ENCODE measurements around the gene HDAC4. TPM values are rescaled to one million over a fixed set of nuclear protein-coding genes. Genes with fewer than 3 reads are reported as not detected.

The HDAC4 gene
- total RNA-seq, 1 experiment from 2014 or later: 44.4 TPM

DNA sequence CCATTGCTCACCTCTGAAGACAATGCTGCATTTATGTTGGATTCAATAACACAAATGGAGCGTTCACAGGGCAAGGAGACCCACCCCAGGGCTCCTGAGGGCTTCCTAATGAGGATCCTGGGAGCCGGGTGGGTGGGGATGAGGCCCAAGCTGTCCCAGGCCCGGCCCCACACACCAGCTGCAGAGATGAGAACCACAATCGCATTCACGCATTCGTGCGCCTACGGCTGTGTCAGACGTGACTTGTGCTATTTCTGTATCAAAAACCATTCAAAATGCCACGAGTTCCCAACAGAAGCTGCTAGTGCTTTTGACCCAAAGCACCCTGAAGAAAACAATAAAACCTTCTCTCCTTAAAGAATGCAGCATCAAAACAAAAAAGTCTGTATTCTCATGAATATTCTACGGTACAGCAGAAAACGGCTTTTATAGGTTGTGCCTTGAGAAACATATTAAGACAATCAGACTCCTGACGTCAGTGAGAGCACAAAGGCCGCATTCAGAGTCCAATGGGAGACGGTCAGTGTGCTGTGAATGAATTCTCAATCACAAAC is 205.4 kb downstream of the HDAC4 start (continued):
- TF ChIP-seq ZNF532 (CRISPR knock-in tag; IDR thresholded peaks at IDR 0.05; ENCODE audit: borderline replicate concordance) (no peak), ZNF396 (CRISPR knock-in tag; IDR thresholded peaks at IDR 0.05; ENCODE audit: borderline replicate concordance) (no peak), NR1H2 (CRISPR knock-in tag; IDR thresholded peaks at IDR 0.05) (no peak), FOXK1 (CRISPR knock-in tag; IDR thresholded peaks at IDR 0.05) (no peak), SP1 (CRISPR knock-in tag; conservative IDR thresholded peaks at IDR 0.05) (no peak), ZNF121 (CRISPR knock-in tag; IDR thresholded peaks at IDR 0.05) (no peak), JUN (CRISPR knock-in tag; IDR thresholded peaks at IDR 0.05) (no peak), ZNF317 (CRISPR knock-in tag; IDR thresholded peaks at IDR 0.05; ENCODE audit: borderline replicate concordance, low read depth) (no peak)

DNA sequence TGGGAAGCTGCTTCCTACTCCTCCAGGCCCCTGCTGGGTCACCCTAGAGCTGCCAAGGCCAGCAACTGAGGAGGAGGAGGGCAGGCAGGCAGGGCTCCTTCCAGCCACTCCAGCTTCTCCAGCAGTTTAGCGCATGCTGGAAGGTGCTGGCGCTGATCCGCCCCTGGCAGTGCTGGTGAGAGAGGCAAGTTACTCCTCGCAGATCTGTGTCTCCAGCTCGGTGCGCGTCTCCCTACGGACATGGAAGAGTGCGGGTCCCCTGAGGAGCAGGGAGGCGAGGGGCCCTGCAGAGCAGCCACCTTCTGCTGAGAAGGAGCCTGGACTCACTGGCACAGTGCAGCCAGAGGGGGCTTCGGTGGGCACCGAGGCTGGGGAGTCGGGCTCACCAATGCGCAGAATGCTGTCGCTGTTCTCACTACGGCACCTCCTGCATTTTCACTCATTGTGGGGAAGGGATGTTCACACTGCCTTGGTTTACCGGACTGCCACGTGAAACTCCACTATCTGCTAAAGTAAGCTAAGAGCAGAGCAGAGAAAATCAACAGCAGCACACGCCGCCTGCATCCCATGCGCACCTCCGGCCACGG is 206.0 kb downstream of the HDAC4 start:
- Mint-ChIP-seq H3K4me3 (no peak overlapping the region), H3K27me3 (ENCODE audit: low read depth) (no peaks in the 10 kb centered on the region), H3K9me3 (no peaks in the 10 kb centered on the region), H3K4me1 (no peaks in the 10 kb centered on the region), H3K36me3 (peaks cover 12% of the 10 kb centered on the region), H3K27ac (0 out of 2 replicates have a peak overlapping the region, but pooled peaks have one; percentile 60)
- ChIA-PET POLR2A (no interaction called here), CTCF (interaction anchor here (0.6 to 2.2 kb wide), 8 partner anchors 10 to 134 kb away, joined by 3 to 20 read pairs (median 10); no protein-coding TSS in a partner anchor)
- ATAC-seq: no peak
- DNase-seq (ENCODE audit: low spot score): no peak
- TF ChIP-seq NR1H2 (CRISPR knock-in tag; IDR thresholded peaks at IDR 0.05) (no peak), TCF7 (CRISPR knock-in tag; IDR thresholded peaks at IDR 0.05; ENCODE audit: low read depth) (no peak), EMX1 (CRISPR knock-in tag; IDR thresholded peaks at IDR 0.05) (no peak), SMAD3 (CRISPR knock-in tag; IDR thresholded peaks at IDR 0.05; ENCODE audit: borderline replicate concordance) (no peak), ZNF317 (CRISPR knock-in tag; IDR thresholded peaks at IDR 0.05; ENCODE audit: borderline replicate concordance, low read depth) (no peak)
- TF ChIP-seq, protein P1, sequence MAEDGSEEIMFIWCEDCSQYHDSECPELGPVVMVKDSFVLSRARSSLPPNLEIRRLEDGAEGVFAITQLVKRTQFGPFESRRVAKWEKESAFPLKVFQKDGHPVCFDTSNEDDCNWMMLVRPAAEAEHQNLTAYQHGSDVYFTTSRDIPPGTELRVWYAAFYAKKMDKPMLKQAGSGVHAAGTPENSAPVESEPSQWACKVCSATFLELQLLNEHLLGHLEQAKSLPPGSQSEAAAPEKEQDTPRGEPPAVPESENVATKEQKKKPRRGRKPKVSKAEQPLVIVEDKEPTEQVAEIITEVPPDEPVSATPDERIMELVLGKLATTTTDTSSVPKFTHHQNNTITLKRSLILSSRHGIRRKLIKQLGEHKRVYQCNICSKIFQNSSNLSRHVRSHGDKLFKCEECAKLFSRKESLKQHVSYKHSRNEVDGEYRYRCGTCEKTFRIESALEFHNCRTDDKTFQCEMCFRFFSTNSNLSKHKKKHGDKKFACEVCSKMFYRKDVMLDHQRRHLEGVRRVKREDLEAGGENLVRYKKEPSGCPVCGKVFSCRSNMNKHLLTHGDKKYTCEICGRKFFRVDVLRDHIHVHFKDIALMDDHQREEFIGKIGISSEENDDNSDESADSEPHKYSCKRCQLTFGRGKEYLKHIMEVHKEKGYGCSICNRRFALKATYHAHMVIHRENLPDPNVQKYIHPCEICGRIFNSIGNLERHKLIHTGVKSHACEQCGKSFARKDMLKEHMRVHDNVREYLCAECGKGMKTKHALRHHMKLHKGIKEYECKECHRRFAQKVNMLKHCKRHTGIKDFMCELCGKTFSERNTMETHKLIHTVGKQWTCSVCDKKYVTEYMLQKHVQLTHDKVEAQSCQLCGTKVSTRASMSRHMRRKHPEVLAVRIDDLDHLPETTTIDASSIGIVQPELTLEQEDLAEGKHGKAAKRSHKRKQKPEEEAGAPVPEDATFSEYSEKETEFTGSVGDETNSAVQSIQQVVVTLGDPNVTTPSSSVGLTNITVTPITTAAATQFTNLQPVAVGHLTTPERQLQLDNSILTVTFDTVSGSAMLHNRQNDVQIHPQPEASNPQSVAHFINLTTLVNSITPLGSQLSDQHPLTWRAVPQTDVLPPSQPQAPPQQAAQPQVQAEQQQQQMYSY (CRISPR knock-in tag; IDR thresholded peaks at IDR 0.05): no peak

- peak; percentile 42 for DNase-seq (ENCODE audit: low spot score)
- TF ChIP-seq KAT7 (CRISPR knock-in tag; IDR thresholded peaks at IDR 0.05; ENCODE audit: borderline replicate concordance) (no peak), ZNF138 (CRISPR knock-in tag; conservative IDR thresholded peaks at IDR 0.05) (no peak), ZBTB21 (CRISPR knock-in tag; IDR thresholded peaks at IDR 0.05; ENCODE audit: borderline replicate concordance) (no peak), TP53 (CRISPR knock-in tag; IDR thresholded peaks at IDR 0.05) (no peak)
- TF ChIP-seq, protein P2, sequence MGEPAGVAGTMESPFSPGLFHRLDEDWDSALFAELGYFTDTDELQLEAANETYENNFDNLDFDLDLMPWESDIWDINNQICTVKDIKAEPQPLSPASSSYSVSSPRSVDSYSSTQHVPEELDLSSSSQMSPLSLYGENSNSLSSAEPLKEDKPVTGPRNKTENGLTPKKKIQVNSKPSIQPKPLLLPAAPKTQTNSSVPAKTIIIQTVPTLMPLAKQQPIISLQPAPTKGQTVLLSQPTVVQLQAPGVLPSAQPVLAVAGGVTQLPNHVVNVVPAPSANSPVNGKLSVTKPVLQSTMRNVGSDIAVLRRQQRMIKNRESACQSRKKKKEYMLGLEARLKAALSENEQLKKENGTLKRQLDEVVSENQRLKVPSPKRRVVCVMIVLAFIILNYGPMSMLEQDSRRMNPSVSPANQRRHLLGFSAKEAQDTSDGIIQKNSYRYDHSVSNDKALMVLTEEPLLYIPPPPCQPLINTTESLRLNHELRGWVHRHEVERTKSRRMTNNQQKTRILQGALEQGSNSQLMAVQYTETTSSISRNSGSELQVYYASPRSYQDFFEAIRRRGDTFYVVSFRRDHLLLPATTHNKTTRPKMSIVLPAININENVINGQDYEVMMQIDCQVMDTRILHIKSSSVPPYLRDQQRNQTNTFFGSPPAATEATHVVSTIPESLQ (CRISPR knock-in tag; IDR thresholded peaks at IDR 0.05): no peak
- Mint-ChIP-seq H3K9me3 (0 out of 2 replicates have a peak, but pooled peaks cover 3% of the 10 kb centered on the region), H3K36me3 (peaks cover 15% of the 10 kb centered on the region), H3K4me1 (no peaks in the 10 kb centered on the region), H3K4me3 (no peak overlapping the region), H3K27me3 (ENCODE audit: low read depth) (no peaks in the 10 kb centered on the region), H3K27ac (no peak overlapping the region)
- ChIA-PET POLR2A (no interaction called here), CTCF (interaction anchor here (0.6 to 2.2 kb wide), 11 partner anchors 11 to 135 kb away, joined by 3 to 20 read pairs (median 4); no protein-coding TSS in a partner anchor)
- ATAC-seq: peak; percentile 55; the same call in 1 of the 2 replicates
Measured at GRCh38 chr2:239193925-239194677, 206.7 kb downstream of the HDAC4 start.

Data from WTC11 (cell line).